ENCODE results near the gene CSRP2.

- no peak for TF ChIP-seq POLR2AphosphoS5 (IDR thresholded peaks at IDR 0.05)
- TF ChIP-seq, protein P1, sequence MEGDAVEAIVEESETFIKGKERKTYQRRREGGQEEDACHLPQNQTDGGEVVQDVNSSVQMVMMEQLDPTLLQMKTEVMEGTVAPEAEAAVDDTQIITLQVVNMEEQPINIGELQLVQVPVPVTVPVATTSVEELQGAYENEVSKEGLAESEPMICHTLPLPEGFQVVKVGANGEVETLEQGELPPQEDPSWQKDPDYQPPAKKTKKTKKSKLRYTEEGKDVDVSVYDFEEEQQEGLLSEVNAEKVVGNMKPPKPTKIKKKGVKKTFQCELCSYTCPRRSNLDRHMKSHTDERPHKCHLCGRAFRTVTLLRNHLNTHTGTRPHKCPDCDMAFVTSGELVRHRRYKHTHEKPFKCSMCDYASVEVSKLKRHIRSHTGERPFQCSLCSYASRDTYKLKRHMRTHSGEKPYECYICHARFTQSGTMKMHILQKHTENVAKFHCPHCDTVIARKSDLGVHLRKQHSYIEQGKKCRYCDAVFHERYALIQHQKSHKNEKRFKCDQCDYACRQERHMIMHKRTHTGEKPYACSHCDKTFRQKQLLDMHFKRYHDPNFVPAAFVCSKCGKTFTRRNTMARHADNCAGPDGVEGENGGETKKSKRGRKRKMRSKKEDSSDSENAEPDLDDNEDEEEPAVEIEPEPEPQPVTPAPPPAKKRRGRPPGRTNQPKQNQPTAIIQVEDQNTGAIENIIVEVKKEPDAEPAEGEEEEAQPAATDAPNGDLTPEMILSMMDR (IDR thresholded peaks at IDR 0.05): no peak
Measured at GRCh38 chr12:76813265-76813664, 65.6 kb downstream of the CSRP2 start.
